Uterus (tissue), 4 donors: Measurements from ENCODE around the gene STX18. TPM values are rescaled to one million over a fixed set of nuclear protein-coding genes. Genes with fewer than 3 reads are reported as not detected.

Source experiments
- DNase-seq, 2 donors: peaks; one replicate each; pipeline ENCODE4 v3.0.0-alpha.2; 2019 to 2020
- H3K27ac ChIP-seq, 2 donors: fragments of 200-600 bp; sonication (generic); 1 replicate in 1 of 2; 2 replicates in 1 of 2; pipeline ENCODE4 v1.5.1; 2016 to 2018
- H3K27me3 ChIP-seq, 2 donors: fragments of 200-600 bp; sonication (generic); one replicate each; pipeline ENCODE4 v1.5.1; 2018 to 2019; ENCODE audit warnings: control low read depth in 1 of 2
- H3K36me3 ChIP-seq, 2 donors: fragments of 200-600 bp; sonication (generic); one replicate each; pipeline ENCODE4 v1.5.1; 2019; ENCODE audit warnings: control low read depth in 1 of 2
- H3K4me1 ChIP-seq, 2 donors: fragments of 200-600 bp; sonication (generic); one replicate each; pipeline ENCODE4 v1.5.1; 2018 to 2019; ENCODE audit warnings: control low read depth in 1 of 2
- H3K4me3 ChIP-seq, 2 donors: fragments of 200-600 bp; sonication (generic); 1 replicate in 1 of 2; 2 replicates in 1 of 2; pipeline ENCODE4 v1.5.1; 2018 to 2019; ENCODE audit warnings: mild to moderate bottlenecking in 1 of 2
- H3K9me3 ChIP-seq, 2 donors: fragments of 200-600 bp; sonication (generic); one replicate each; pipeline ENCODE4 v1.5.1; 2019; ENCODE audit warnings: control low read depth in 1 of 2
- CTCF ChIP-seq, 4 experiments: fragments of 200-600 bp in 2 of 4; fragments of 450-650 bp in 2 of 4; sonication (generic) in 2 of 4; IDR thresholded peaks; one replicate each; pipeline ENCODE4 v1.5.1; 2016 to 2019; ENCODE audit warnings: antibody characterized with exemption in 4 of 4, mild to moderate bottlenecking in 2 of 4, moderate library complexity in 1 of 4
- POLR2A ChIP-seq, 2 donors: fragments of 450-650 bp; IDR thresholded peaks; one replicate each; pipeline ENCODE4 v1.6.1; 2016; ENCODE audit warnings: antibody characterized with exemption in 2 of 2, mild to moderate bottlenecking in 1 of 2, moderate library complexity in 1 of 2
- intact Hi-C: fragments of 100-400 bp; cut with DNase I; formaldehyde crosslinking; loops from one replicate; pipeline ENCODE4 v1.15.1; 2023; ENCODE audit warnings: low total_unique reads
- total RNA-seq, 4 donors: library from RNA; depleted of rRNA in 3 of 4; stranded (reverse); fragments of >200 nt in 3 of 4; gene quantifications; one replicate each; pipeline versions ENCODE4 v1.1.0 to v1.2.4, GENCODE V29; 2014 to 2023
- donor health status: DM: yes; HTN: yes; CAD: no.

The STX18 gene
- total RNA-seq, 4 donors from 2014 or later: 6.4 to 62.5 (median 28.9) TPM

GRCh38 chr4:4388836-4389575 is 152.8 kb downstream of the STX18 start:
- DNase-seq: no peak
- TF ChIP-seq CTCF (IDR thresholded peaks at IDR 0.05): no peak
- TF ChIP-seq POLR2A (IDR thresholded peaks at IDR 0.05): no peak
- H3K27ac ChIP-seq: no peak overlapping the region
- H3K4me3 ChIP-seq: no peak overlapping the region
- intact Hi-C loops: no loop called here
- H3K36me3 ChIP-seq: no peaks in the 10 kb centered on the region
- peaks cover 0 to 12% of the 10 kb centered on the region in 2 donors for H3K4me1 ChIP-seq
- H3K9me3 ChIP-seq: no peaks in the 10 kb centered on the region
- H3K27me3 ChIP-seq: peaks cover 0 to 4% of the 10 kb centered on the region in 2 donors

GRCh38 chr4:4388311-4388790 is 153.5 kb downstream of the STX18 start:
- no peaks in the 10 kb centered on the region for H3K9me3 ChIP-seq
- TF ChIP-seq CTCF (IDR thresholded peaks at IDR 0.05) (no peak), POLR2A (IDR thresholded peaks at IDR 0.05) (no peak)
- DNase-seq: no peak
- H3K36me3 ChIP-seq: no peaks in the 10 kb centered on the region
- H3K27ac ChIP-seq: no peak overlapping the region
- peaks cover 0 to 12% of the 10 kb centered on the region in 2 donors for H3K4me1 ChIP-seq
- peaks cover 0 to 4% of the 10 kb centered on the region in 2 donors for H3K27me3 ChIP-seq
- peak overlapping the region in 1 of 2 donors; percentile 46 for H3K4me3 ChIP-seq
- intact Hi-C loops: no loop called here

GRCh38 chr4:4387531-4388310 is 154.1 kb downstream of the STX18 start:
- TF ChIP-seq CTCF (IDR thresholded peaks at IDR 0.05) (no peak), POLR2A (IDR thresholded peaks at IDR 0.05) (no peak)
- Histone ChIP-seq H3K27me3 (peaks cover 0 to 4% of the 10 kb centered on the region in 2 donors), H3K9me3 (no peaks in the 10 kb centered on the region), H3K4me3 (peak overlapping the region; percentile 25 to 46), H3K4me1 (peaks cover 0 to 12% of the 10 kb centered on the region in 2 donors), H3K27ac (no peak overlapping the region), H3K36me3 (no peaks in the 10 kb centered on the region)
- intact Hi-C loops: no loop called here
- DNase-seq: no peak

GRCh38 chr4:4386736-4387392 is 155.0 kb downstream of the STX18 start, which contains the start of gene NSG1:
TSS of gene NSG1 (plus strand) at chr4:4387102. CDS start at chr4:4387630, 528 bp downstream.
- peaks cover 0 to 4% of the 10 kb centered on the region in 2 donors for H3K27me3 ChIP-seq
- TF ChIP-seq POLR2A (IDR thresholded peaks at IDR 0.05): no peak
- TF ChIP-seq CTCF (IDR thresholded peaks at IDR 0.05): no peak
- H3K27ac ChIP-seq: no peak within 1 kb of the TSS
- H3K36me3 ChIP-seq: no peaks in the 10 kb centered on the region
- H3K9me3 ChIP-seq: no peaks in the 10 kb centered on the region
- H3K4me3 ChIP-seq: peak within 1 kb of the TSS; percentile 25 to 46
- peaks cover 0 to 12% of the 10 kb centered on the region in 2 donors for H3K4me1 ChIP-seq
- no peak for DNase-seq
- intact Hi-C loops: no loop called here
